Stimulated activated naive CD8-positive, alpha-beta T cell treated with anti-CD3 and anti-CD28 coated beads, Interleukin-15, Interleukin-2, amounts not matched to agents 100 ng/mL and 50 ng/mL, for 24 hours (primary cell): ENCODE results near the gene ZNF507.
"Not testable (repeated sequence)": the region's sequence is repeated elsewhere in the genome, so short reads cannot be mapped to it uniquely, and the experiment has no call there.

Experiments used
- H3K27ac Mint-ChIP-seq: one replicate; pipeline ENCODE4 v1.8.0; 2021; ENCODE audit warnings: mild to moderate bottlenecking, mixed read lengths
- H3K27me3 Mint-ChIP-seq: one replicate; pipeline ENCODE4 v1.8.0; 2021; ENCODE audit warnings: mixed read lengths
- H3K36me3 Mint-ChIP-seq: one replicate; pipeline ENCODE4 v1.8.0; 2021; ENCODE audit warnings: low read depth, mixed read lengths
- H3K4me1 Mint-ChIP-seq: one replicate; pipeline ENCODE4 v1.8.0; 2021; ENCODE audit warnings: low read depth, mixed read lengths
- H3K4me3 Mint-ChIP-seq: one replicate; pipeline ENCODE4 v1.8.0; 2021; ENCODE audit warnings: mild to moderate bottlenecking, mixed read lengths
- H3K9me3 Mint-ChIP-seq: one replicate; pipeline ENCODE4 v1.8.0; 2021; ENCODE audit warnings: mixed read lengths

Gene ZNF507

GRCh38 chr19:32405431-32406160 lies 60.2 kb downstream of the ZNF507 start, which contains the start of gene DPY19L3:
Gene DPY19L3 (plus strand): TSS chr19:32405770. CDS start chr19:32408254, 2,484 bp downstream.
- Mint-ChIP-seq H3K4me3 (peak within 1 kb of the TSS; percentile 86), H3K9me3 (no peaks in the 10 kb centered on the region), H3K27me3 (no peaks in the 10 kb centered on the region), H3K27ac (peak within 1 kb of the TSS; percentile 89), H3K4me1 (peaks cover 23% of the 10 kb centered on the region), H3K36me3 (peaks cover 27% of the 10 kb centered on the region)

- Mint-ChIP-seq H3K9me3 (no peaks in the 10 kb centered on the region), H3K36me3 (peaks cover 33% of the 10 kb centered on the region), H3K4me3 (peak overlapping the region; percentile 86), H3K4me1 (peaks cover 23% of the 10 kb centered on the region), H3K27ac (peak overlapping the region; percentile 73), H3K27me3 (no peaks in the 10 kb centered on the region)
Observed at GRCh38 chr19:32406161-32407003, 61.0 kb downstream of the ZNF507 start.

- H3K4me1 Mint-ChIP-seq: peaks cover 23% of the 10 kb centered on the region
- H3K27me3 Mint-ChIP-seq: no peaks in the 10 kb centered on the region
- peak overlapping the region; percentile 73 for H3K27ac Mint-ChIP-seq
- H3K4me3 Mint-ChIP-seq: peak overlapping the region; percentile 86
- peaks cover 40% of the 10 kb centered on the region for H3K36me3 Mint-ChIP-seq
- H3K9me3 Mint-ChIP-seq: no peaks in the 10 kb centered on the region
Observed at GRCh38 chr19:32407004-32407992, 61.9 kb downstream of the ZNF507 start.

GRCh38 chr19:32415246-32415645 lies 69.8 kb downstream of the ZNF507 start:
- H3K4me1 Mint-ChIP-seq: no peaks in the 10 kb centered on the region
- no peak overlapping the region for H3K4me3 Mint-ChIP-seq
- no peak overlapping the region for H3K27ac Mint-ChIP-seq
- H3K36me3 Mint-ChIP-seq: peaks cover 58% of the 10 kb centered on the region
- H3K27me3 Mint-ChIP-seq: no peaks in the 10 kb centered on the region
- no peaks in the 10 kb centered on the region for H3K9me3 Mint-ChIP-seq

- Mint-ChIP-seq H3K27ac (no peak overlapping the region), H3K27me3 (no peaks in the 10 kb centered on the region), H3K9me3 (no peaks in the 10 kb centered on the region), H3K4me1 (no peaks in the 10 kb centered on the region), H3K4me3 (no peak overlapping the region), H3K36me3 (peaks cover 56% of the 10 kb centered on the region)
Observed at GRCh38 chr19:32415669-32416068, 70.3 kb downstream of the ZNF507 start.

- Mint-ChIP-seq H3K4me3 (no peak overlapping the region), H3K36me3 (peaks cover 49% of the 10 kb centered on the region), H3K4me1 (peaks cover 9% of the 10 kb centered on the region), H3K27ac (no peak overlapping the region), H3K27me3 (no peaks in the 10 kb centered on the region), H3K9me3 (no peaks in the 10 kb centered on the region)
Observed at GRCh38 chr19:32416749-32417456, 71.5 kb downstream of the ZNF507 start.

GRCh38 chr19:32418155-32418554 lies 72.7 kb downstream of the ZNF507 start:
- Mint-ChIP-seq H3K36me3 (peaks cover 47% of the 10 kb centered on the region), H3K27me3 (no peaks in the 10 kb centered on the region), H3K27ac (no peak overlapping the region), H3K9me3 (peaks cover 3% of the 10 kb centered on the region), H3K4me3 (no peak overlapping the region), H3K4me1 (peaks cover 15% of the 10 kb centered on the region)

GRCh38 chr19:32421589-32422361 lies 76.4 kb downstream of the ZNF507 start:
- Mint-ChIP-seq H3K4me3 (no peak overlapping the region), H3K27me3 (no peaks in the 10 kb centered on the region), H3K27ac (peak overlapping the region; percentile 37), H3K9me3 (peaks cover 3% of the 10 kb centered on the region), H3K36me3 (peaks cover 29% of the 10 kb centered on the region), H3K4me1 (peaks cover 15% of the 10 kb centered on the region)

DNA sequence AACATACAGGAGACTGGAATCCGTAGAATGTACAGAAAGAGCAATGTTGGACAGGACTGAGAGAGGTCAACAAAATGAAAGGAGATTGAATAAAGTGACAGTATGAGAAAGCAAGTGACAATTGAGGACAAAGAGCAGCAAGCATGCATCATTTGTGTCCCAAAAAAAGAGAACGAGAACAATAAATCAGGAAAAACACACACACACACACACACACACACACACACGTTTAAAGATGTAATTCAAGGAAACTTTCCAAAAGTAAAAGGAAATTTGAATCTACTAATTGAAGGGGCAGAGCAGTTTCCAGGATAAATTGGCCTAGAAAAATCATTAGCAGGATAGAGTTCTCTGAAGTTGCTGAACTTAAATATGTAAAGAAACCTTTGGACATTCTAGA lies 77.0 kb downstream of the ZNF507 start:
- no peak overlapping the region for H3K27ac Mint-ChIP-seq
- peaks cover 3% of the 10 kb centered on the region for H3K9me3 Mint-ChIP-seq
- H3K36me3 Mint-ChIP-seq: peaks cover 28% of the 10 kb centered on the region
- H3K27me3 Mint-ChIP-seq: no peaks in the 10 kb centered on the region
- no peak overlapping the region for H3K4me3 Mint-ChIP-seq
- peaks cover 15% of the 10 kb centered on the region for H3K4me1 Mint-ChIP-seq

DNA sequence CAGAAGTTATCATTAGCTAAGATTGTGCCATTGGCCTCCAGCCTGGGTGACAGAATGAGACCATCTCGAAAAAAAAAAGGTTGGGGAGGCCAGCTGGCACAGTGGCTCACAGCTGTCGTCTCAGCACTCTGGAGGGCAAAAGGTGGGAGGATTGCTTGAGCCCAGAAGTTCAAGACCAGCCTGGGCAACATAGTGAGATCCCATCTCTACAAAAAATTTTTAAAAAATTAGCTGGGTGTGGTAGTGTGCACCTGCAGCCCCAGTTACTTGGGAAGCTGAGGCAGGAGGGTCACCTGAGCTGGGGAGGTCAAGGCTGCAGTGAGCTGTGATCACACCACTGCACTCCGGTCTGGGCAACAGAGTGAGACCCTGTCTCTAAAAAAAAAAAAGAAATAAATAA lies 78.5 kb downstream of the ZNF507 start:
- H3K4me3 Mint-ChIP-seq, H3K9me3 Mint-ChIP-seq, H3K27ac Mint-ChIP-seq, H3K27me3 Mint-ChIP-seq: not testable (repeated sequence)
- Mint-ChIP-seq H3K4me1 (peaks cover 15% of the 10 kb centered on the region), H3K36me3 (peaks cover 29% of the 10 kb centered on the region)

GRCh38 chr19:32427536-32427935 lies 82.1 kb downstream of the ZNF507 start:
- Mint-ChIP-seq H3K4me1 (no peaks in the 10 kb centered on the region), H3K27ac (no peak overlapping the region), H3K4me3 (no peak overlapping the region), H3K36me3 (peaks cover 24% of the 10 kb centered on the region), H3K9me3 (peaks cover 3% of the 10 kb centered on the region), H3K27me3 (no peaks in the 10 kb centered on the region)

GRCh38 chr19:32436692-32437091 lies 91.3 kb downstream of the ZNF507 start:
- H3K27ac Mint-ChIP-seq: no peak overlapping the region
- no peak overlapping the region for H3K4me3 Mint-ChIP-seq
- H3K36me3 Mint-ChIP-seq: peaks cover 41% of the 10 kb centered on the region
- H3K27me3 Mint-ChIP-seq: no peaks in the 10 kb centered on the region
- no peaks in the 10 kb centered on the region for H3K4me1 Mint-ChIP-seq
- no peaks in the 10 kb centered on the region for H3K9me3 Mint-ChIP-seq

- Mint-ChIP-seq H3K9me3 (no peaks in the 10 kb centered on the region), H3K27ac (no peak overlapping the region), H3K4me3 (no peak overlapping the region), H3K4me1 (no peaks in the 10 kb centered on the region), H3K36me3 (peaks cover 41% of the 10 kb centered on the region), H3K27me3 (no peaks in the 10 kb centered on the region)
Observed at GRCh38 chr19:32437096-32437495, 91.7 kb downstream of the ZNF507 start.
